Ureter (tissue), 1 donor: ENCODE results near the gene ANKRD33. TPM values are rescaled to one million over a fixed set of nuclear protein-coding genes. Genes with fewer than 3 reads are reported as not detected.

ENCODE experiments used
- DNase-seq: peaks from one replicate; pipeline ENCODE4 v3.0.0-alpha.2; 2020; ENCODE audit warnings: low spot score
- total RNA-seq: library from RNA; stranded (reverse); gene quantifications from one replicate; pipeline ENCODE4 v1.2.4, GENCODE V29; 2023
- donor health status: DM: yes; HTN: yes; CAD: no.

The ANKRD33 gene
- total RNA-seq, 1 donor from 2014 or later: not detected

GRCh38 chr12:51917041-51917590, 29.2 kb downstream of the ANKRD33 start:
- DNase-seq: no peak

GRCh38 chr12:51917746-51918453, 30.0 kb downstream of the ANKRD33 start:
- DNase-seq: no peak

GRCh38 chr12:51920046-51920445, 32.1 kb downstream of the ANKRD33 start:
- DNase-seq: no peak

GRCh38 chr12:51921017-51921725, 33.3 kb downstream of the ANKRD33 start:
- DNase-seq: no peak

DNA sequence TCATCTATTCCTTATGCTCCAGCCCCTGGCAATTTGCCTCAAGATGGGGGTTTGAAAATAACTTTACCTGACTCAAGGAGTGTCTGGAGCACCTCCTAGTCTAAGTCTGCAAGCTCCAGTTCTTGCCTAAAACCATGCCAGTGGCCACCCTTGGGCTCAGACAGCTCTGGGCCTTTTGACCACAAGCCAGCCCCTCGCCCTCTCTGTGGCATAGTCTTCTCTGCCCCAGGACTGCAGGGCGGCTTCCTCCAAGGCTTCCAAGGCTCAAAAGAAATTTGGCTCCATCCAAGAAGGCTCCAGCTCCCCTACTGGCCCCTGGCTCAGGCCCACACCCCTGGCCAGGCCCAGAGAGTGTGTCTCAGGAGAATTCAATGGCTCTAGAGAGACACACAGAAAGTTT, 34.2 kb downstream of the ANKRD33 start:
- DNase-seq: no peak

DNA sequence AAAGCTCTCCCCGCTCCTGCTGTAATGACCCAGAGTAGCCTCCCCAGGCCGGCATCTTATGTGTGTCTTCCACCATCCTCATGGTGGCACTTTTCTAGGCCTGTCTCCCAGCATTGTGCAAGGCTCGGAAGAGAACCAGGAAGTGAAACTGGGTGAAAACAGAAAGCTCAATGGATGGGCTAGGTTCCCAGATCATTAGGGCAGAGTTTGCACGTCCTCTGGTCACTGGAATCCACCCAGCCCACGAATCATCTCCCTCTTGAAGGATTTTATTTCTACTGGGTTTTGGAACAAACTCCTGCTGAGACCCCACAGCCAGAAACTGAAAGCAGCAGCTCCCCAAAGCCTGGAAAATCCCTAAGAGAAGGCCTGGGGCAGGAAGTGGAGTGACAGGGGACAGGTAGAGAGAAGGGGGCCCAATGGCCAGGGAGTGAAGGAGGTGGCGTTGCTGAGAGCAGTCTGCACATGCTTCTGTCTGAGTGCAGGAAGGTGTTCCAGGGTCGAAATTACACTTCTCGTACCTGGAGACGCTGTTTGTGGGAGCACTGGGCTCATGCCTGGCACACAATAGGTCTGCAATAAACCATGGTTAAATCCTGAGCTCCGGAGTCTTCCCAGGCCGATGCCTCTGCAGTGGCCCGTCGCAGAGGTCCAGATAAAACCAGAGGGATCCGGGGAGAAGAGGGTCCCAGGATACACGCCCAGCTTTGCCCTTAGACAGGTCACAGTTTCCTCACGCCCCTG, 35.0 kb downstream of the ANKRD33 start:
- peak; percentile 75 for DNase-seq

DNA sequence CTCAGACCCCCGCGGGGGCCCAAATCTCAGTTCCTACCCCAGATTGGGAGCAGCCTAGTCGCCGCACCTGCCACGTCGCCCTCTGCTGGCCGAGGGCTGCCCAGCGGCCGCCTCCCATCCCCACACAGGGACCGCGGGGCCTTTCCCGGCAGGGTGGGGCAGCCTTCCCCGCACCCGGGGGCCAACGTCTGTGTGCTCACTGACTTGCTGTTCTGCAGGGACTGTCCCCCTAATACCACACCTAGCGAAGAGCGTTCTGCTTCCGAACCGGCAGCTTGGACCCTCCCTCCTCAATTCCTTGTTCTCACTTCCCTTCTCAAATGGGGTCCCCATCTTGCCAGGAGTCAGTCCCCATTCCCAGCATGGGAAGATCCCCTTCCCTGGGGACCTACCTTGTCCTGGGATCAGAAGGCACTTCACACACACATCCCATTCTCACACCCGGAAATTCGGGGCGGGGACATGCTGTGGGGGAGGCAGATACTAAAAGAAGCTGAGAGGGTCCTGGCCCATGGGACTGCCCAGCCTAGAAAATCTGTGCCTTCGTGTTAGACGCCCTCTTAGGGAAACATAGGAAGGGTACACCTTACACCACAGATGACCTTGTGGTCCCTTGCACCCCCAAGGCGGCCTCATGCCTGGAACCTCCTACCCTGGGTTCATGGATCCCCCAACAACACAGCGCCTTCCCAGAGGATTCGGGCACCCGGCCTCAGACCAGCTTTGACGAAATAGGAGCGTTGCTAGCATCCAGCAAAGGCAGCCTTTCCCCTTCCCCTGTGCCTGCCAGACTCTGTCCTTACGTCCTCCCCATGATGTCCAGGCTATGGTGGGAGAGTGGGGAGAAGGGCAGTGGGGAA, 35.8 kb downstream of the ANKRD33 start:
- DNase-seq: peak; percentile 59

DNA sequence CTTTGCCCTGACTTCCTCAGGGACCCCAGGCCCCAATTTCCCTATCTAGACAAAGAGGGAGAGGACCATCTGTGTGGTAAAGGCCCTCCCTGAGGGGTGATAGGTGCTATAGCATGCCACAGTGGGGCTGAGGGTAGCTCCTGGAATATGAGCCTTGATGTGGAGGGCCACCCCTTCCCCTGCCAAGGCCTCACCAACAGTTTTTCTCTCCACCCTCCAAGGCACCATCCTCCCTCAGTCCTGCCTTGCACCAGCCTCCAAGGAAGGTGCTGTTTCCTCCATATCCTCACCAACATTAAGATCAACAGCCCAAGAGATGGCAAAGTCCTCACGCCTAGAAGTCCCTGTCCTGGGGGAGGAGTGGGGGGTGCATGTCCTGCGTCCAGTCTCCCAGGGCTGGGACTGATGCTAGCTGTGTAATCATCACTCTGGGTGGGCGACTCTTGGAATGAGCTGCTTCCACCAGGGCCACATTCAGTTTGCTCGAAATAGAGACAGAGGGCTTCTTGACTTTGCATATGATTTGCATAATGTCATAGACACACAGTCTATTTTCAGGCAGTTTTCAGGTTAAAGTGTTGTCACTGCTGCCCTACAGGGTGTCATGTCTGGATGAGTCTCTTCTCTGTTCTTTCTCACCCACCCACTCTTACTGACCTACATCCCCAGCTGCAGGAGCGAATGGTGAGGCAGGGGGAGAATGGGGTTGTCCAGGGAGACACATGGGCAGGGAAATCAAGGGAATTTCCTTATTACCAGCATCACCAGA, 36.8 kb downstream of the ANKRD33 start:
- DNase-seq: no peak

GRCh38 chr12:51925346-51926063, 37.6 kb downstream of the ANKRD33 start:
- DNase-seq: no peak

- no peak for DNase-seq
Observed at GRCh38 chr12:51926064-51926632, 38.2 kb downstream of the ANKRD33 start.

DNA sequence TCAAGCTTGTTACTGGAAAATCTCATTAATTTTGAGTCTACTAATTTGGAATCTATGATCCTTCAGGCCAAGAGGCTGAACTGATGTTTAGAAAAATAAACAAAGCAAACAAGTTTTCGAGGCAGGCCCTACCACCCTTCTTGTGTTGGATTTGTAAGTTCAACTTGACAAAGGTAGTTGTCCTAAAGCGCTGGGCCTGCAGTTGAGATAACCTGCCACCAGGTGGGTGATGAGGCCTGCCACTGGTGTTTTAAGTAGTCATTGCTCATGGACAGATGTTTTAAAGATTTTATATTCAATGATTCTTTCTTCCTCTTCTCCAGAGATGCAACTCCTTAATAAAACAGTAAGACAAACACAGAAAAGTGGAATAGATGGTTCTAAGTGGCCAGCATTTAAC, 38.8 kb downstream of the ANKRD33 start:
- DNase-seq: no peak

DNA sequence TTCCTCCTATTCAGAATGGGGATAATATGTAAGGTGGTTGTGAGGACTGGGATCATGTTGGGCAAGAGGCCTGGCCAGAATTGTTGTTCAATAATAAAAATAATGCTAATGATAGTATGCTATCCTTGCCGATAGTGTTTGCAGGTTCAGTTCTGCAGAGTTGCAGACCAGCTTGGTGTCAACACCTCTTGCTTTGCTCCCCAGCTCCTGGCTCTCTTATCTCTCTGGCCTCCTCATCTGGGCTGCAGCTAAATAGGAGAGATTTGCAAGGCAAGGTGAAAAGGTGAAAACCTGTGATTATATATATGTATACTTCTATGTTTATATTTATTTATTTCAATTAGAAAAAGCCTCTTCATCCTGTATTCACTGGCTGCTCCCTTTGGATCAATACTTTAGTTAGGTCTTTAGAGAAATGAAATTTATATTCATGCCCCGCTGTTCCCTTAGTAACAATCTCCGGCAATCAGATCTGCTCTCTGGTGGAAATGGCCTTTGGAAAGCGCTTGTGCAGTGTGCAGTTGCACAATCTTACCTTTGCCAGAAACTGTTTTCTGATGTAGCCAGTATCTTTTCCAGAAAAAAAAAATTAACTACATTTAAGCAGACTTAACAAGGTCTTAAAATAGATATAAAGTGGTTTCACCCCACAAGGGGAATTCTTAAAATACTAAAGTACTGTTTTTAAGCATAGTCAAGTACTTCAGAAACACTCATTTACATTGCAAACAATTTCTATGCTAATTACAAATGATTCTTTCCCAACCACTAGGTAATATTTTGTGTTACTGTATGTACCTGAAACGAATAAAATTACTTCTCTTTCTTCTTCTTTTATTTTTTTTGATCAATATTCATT, 44.5 kb downstream of the ANKRD33 start:
- DNase-seq: no peak

DNA sequence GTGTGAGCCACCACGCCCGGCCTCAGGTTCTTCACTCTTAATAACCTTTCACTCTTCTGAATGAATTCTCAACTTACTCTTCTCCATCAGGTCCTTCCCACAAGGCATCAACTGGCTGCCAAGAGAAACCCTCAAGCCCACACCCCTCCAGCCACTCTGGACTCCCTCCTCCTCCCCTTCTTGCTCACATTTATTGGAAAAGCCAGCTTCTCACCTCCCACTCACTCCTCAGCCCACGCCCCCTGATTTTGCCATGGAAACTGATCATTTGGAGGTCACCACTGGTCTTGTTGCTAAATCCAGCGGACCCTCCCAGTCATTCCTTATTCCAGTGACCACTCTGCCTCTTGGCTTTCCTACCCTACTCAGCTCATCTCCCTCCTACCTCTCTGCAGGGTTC, 46.2 kb downstream of the ANKRD33 start:
- DNase-seq: no peak

GRCh38 chr12:51937926-51938325, 50.0 kb downstream of the ANKRD33 start:
- DNase-seq: no peak

GRCh38 chr12:51938726-51939125, 50.8 kb downstream of the ANKRD33 start:
- DNase-seq: no peak

- DNase-seq: no peak
Observed at GRCh38 chr12:51941011-51941581, 53.2 kb downstream of the ANKRD33 start.
